OCI-LY1 (cell line): Measurements from ENCODE around the gene ZMIZ2.

Experiments used
- CTCF ChIP-seq: fragments of 200-600 bp; sonication (generic), shearing (Covaris generic); IDR thresholded peaks from 2 replicates; pipeline ENCODE4 v1.5.1; 2017; ENCODE audit warnings: mild to moderate bottlenecking, antibody characterized with exemption, low read length, moderate library complexity, mixed read lengths
- EZH2 ChIP-seq: fragments of 200-600 bp; sonication (generic), shearing (Covaris generic); IDR thresholded peaks from 2 replicates; pipeline ENCODE4 v1.8.0; 2017; ENCODE audit warnings: borderline replicate concordance, mixed run types, mild to moderate bottlenecking, antibody characterized with exemption, low read length, moderate library complexity, mixed read lengths

- TF ChIP-seq CTCF (no peak), EZH2 (no peak)
These were observed 53.9 kb downstream of the ZMIZ2 start for GRCh38 chr7:44802418-44803025.
